OCI-LY3 (cell line): ENCODE results near the gene CAMK2G.

Source experiments
- H2AFZ ChIP-seq: fragments of 200-600, 300-600 bp; shearing (Covaris generic); 2 replicates; pipeline ENCODE4 v1.6.0; 2014; ENCODE audit warnings: antibody characterized with exemption, low read depth, low read length
- H3K27ac ChIP-seq: fragments of 200-600, 300-600 bp; sonication (generic); 2 replicates; pipeline ENCODE4 v1.5.1; 2014; ENCODE audit warnings: mild to moderate bottlenecking, low read length, moderate library complexity, mixed read lengths
- H3K27me3 ChIP-seq: fragments of 200-600, 300-600 bp; sonication (generic); 2 replicates; pipeline ENCODE4 v1.6.1; 2014; ENCODE audit warnings: low read depth, low read length, mixed read lengths
- H3K36me3 ChIP-seq: fragments of 200-600, 300-600 bp; sonication (generic); replicated peaks from 2 replicates; pipeline ENCODE3; 2014; ENCODE audit warnings: low read depth, low read length, mixed read lengths
- H3K4me1 ChIP-seq: fragments of 300-600, 200-600 bp; sonication (generic); 2 replicates; pipeline ENCODE4 v1.6.1; 2014; ENCODE audit warnings: low read length, mixed read lengths
- H3K4me2 ChIP-seq: fragments of 200-600, 300-600 bp; sonication (generic); 2 replicates; pipeline ENCODE4 v1.6.1; 2014; ENCODE audit warnings: low read length, mixed read lengths
- H3K4me3 ChIP-seq: fragments of 300-600, 200-600 bp; sonication (generic); 2 replicates; pipeline ENCODE4 v1.5.1; 2014; ENCODE audit warnings: antibody characterized with exemption, mild to moderate bottlenecking, low read length, moderate library complexity
- H3K79me2 ChIP-seq: fragments of 300-600, 200-600 bp; shearing (Covaris generic); 2 replicates; pipeline ENCODE4 v1.6.1; 2014; ENCODE audit warnings: mild to moderate bottlenecking, low read length, mixed read lengths
- H3K9ac ChIP-seq: fragments of 300-600, 200-600 bp; shearing (Covaris generic); 2 replicates; pipeline ENCODE4 v1.6.0; 2014; ENCODE audit warnings: mild to moderate bottlenecking, low read length, moderate library complexity
- H3K9me3 ChIP-seq: fragments of 200-600, 300-600 bp; shearing (Covaris generic); 2 replicates; pipeline ENCODE4 v1.6.1; 2014; ENCODE audit warnings: low read length, mixed read lengths; ENCODE audit not compliant: insufficient read depth
- H4K20me1 ChIP-seq: fragments of 200-600, 300-600 bp; sonication (generic); 2 replicates; pipeline ENCODE4 v1.6.1; 2016; ENCODE audit warnings: low read length, mixed read lengths; ENCODE audit not compliant: insufficient read depth
- CTCF ChIP-seq: fragments of 200-600, 300-600 bp; sonication (generic); IDR thresholded peaks from 2 replicates; pipeline ENCODE4 v1.5.1; 2014; ENCODE audit warnings: antibody characterized with exemption, low read length, low read depth
- EZH2phosphoT487 ChIP-seq: fragments of 200-600 bp; shearing (Covaris generic); IDR thresholded peaks from 2 replicates; pipeline ENCODE4 v1.6.1; 2018; ENCODE audit warnings: antibody characterized with exemption, mixed run types, low read depth

CAMK2G gene

DNA sequence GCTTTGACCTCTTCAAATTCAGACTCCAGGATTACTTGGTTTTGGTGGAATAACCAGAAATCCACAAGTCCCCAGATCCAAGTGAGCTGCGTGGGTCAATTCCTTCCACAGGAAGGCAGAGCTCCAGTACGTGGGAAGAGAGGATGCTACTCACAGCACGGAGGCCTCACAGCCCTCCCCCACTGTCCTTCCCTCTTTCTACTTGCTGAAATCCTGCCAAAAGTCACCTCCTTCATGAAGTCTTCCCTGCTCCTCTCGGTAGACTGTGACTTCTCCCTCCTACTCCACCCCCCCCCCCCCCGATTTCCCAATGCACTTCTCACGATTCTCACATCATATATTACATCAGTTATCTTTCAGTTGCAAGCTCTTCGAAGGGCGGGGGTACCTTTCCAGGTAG is 12.3 kb downstream of the CAMK2G start:
- TF ChIP-seq CTCF: no peak
- no peak for TF ChIP-seq EZH2phosphoT487
- H3K9me3 ChIP-seq: no peaks in the 10 kb centered on the region
- H3K9ac ChIP-seq: no peak overlapping the region
- no peak overlapping the region for H3K4me3 ChIP-seq
- H3K36me3 ChIP-seq: no peaks in the 10 kb centered on the region
- H3K27me3 ChIP-seq: no peaks in the 10 kb centered on the region
- H3K79me2 ChIP-seq: no peaks in the 10 kb centered on the region
- peaks cover 17% of the 10 kb centered on the region for H3K4me1 ChIP-seq
- no peaks in the 10 kb centered on the region for H4K20me1 ChIP-seq
- no peak overlapping the region for H2AFZ ChIP-seq
- no peak overlapping the region for H3K27ac ChIP-seq
- H3K4me2 ChIP-seq: no peak overlapping the region

GRCh38 chr10:73859784-73860491 is 14.4 kb downstream of the CAMK2G start:
- Histone ChIP-seq H3K79me2 (no peaks in the 10 kb centered on the region), H4K20me1 (no peaks in the 10 kb centered on the region), H2AFZ (no peak overlapping the region), H3K9me3 (no peaks in the 10 kb centered on the region), H3K4me1 (peaks cover 3% of the 10 kb centered on the region), H3K27me3 (no peaks in the 10 kb centered on the region), H3K4me2 (no peak overlapping the region), H3K9ac (no peak overlapping the region), H3K36me3 (no peaks in the 10 kb centered on the region), H3K27ac (no peak overlapping the region), H3K4me3 (no peak overlapping the region)
- TF ChIP-seq EZH2phosphoT487 (no peak), CTCF (no peak)

DNA sequence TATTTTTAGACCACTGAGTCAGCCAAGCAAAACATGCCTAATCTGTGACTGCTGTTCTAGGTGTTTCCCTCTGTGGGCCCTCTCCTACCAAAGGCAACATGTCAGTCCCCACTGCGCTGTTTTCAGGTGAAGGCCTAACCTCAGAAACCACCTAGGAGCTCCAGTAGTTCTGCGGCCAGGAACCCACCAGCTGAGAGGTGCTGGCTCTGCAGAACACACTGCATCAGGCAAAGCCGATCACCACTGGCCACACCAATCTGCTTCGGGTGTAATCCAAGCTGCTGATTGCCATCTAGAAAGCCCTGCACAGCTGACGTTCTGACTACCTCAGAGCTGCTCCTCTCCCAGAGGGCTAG is 14.9 kb downstream of the CAMK2G start:
- Histone ChIP-seq H3K27ac (no peak overlapping the region), H3K9ac (no peak overlapping the region), H3K4me1 (no peaks in the 10 kb centered on the region), H2AFZ (no peak overlapping the region), H4K20me1 (no peaks in the 10 kb centered on the region), H3K36me3 (no peaks in the 10 kb centered on the region), H3K9me3 (no peaks in the 10 kb centered on the region), H3K4me2 (no peak overlapping the region), H3K4me3 (no peak overlapping the region), H3K27me3 (no peaks in the 10 kb centered on the region), H3K79me2 (no peaks in the 10 kb centered on the region)
- TF ChIP-seq EZH2phosphoT487 (no peak), CTCF (no peak)

- Histone ChIP-seq H4K20me1 (no peaks in the 10 kb centered on the region), H3K9ac (no peak overlapping the region), H3K27me3 (no peaks in the 10 kb centered on the region), H3K4me1 (no peaks in the 10 kb centered on the region), H3K36me3 (no peaks in the 10 kb centered on the region), H3K79me2 (no peaks in the 10 kb centered on the region), H3K9me3 (no peaks in the 10 kb centered on the region), H3K4me2 (no peak overlapping the region), H3K27ac (no peak overlapping the region), H3K4me3 (no peak overlapping the region), H2AFZ (no peak overlapping the region)
- TF ChIP-seq CTCF: no peak
- TF ChIP-seq EZH2phosphoT487: no peak
These were observed 15.5 kb downstream of the CAMK2G start for GRCh38 chr10:73858750-73859427.
